Muscle layer of colon (tissue), 2 donors: ENCODE measurements around the gene DENND2C.

Experiments
- H3K27ac ChIP-seq: one replicate; pipeline ENCODE4 v1.7.0; 2013; ENCODE audit warnings: low read depth, mild to moderate bottlenecking, low read length, moderate library complexity
- H3K27me3 ChIP-seq, 2 donors: one replicate each; pipeline ENCODE4 v1.7.0; 2013; ENCODE audit warnings: low read length in 2 of 2, mild to moderate bottlenecking in 2 of 2; ENCODE audit not compliant: insufficient read depth in 2 of 2, control insufficient read depth in 1 of 2
- H3K36me3 ChIP-seq: one replicate; pipeline ENCODE4 v1.7.0; 2013; ENCODE audit warnings: mild to moderate bottlenecking, low read length; ENCODE audit not compliant: insufficient read depth
- H3K4me1 ChIP-seq: one replicate; pipeline ENCODE4 v1.7.0; 2013; ENCODE audit warnings: mild to moderate bottlenecking, low read length; ENCODE audit not compliant: insufficient read depth
- H3K4me3 ChIP-seq, 2 donors: one replicate each; pipeline ENCODE4 v1.7.0; 2013; ENCODE audit warnings: low read length in 2 of 2, low read depth in 1 of 2, mild to moderate bottlenecking in 1 of 2, moderate library complexity in 1 of 2
- H3K9ac ChIP-seq: one replicate; pipeline ENCODE4 v1.7.0; 2013; ENCODE audit warnings: low read length
- H3K9me3 ChIP-seq: one replicate; pipeline ENCODE4 v1.7.0; 2013; ENCODE audit warnings: mild to moderate bottlenecking, low read length
- donor health status: abdominal sarcoma.
- donor health status: Adenocarcinoma of cecum.

Gene DENND2C, protein sequence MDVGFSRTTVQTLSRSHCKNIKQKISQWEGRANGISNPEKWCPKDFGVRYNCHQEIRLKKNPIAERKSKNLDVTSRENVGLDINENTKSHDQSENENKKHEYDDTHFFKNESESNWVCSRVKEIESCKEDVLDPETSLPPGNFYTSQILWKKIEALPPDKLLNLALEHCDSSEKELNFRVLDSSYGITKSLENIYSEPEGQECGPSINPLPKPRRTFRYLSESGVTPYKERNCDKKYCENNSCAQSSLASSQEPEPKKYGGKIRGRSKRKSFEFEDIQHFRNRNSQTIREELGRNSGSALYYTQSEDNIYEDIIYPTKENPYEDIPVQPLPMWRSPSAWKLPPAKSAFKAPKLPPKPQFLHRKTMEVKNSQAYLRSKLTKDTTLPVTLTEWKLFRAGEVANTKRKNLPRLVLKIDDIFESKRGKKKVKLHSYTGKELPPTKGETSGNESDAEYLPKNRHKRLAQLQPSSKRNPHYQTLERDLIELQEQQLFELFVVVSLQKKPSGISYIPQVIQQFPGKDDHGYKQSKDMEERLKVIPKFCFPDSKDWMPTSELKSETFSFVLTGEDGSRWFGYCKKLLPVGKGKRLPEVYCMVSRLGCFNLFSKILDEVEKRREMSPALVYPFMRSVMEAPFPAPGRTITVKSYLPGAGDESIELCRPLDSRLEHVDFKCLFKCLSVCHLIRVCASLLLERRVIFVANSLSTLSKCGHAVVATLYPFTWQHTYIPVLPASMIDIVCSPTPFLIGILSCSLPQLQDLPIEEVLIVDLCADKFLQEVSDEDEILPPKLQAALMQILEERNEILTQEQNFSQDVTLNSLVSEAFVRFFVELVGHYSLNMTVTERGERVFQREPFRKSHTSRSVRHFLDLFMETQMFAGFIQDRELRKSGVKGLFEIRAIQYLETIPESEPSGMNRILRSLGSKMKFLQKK

DNA sequence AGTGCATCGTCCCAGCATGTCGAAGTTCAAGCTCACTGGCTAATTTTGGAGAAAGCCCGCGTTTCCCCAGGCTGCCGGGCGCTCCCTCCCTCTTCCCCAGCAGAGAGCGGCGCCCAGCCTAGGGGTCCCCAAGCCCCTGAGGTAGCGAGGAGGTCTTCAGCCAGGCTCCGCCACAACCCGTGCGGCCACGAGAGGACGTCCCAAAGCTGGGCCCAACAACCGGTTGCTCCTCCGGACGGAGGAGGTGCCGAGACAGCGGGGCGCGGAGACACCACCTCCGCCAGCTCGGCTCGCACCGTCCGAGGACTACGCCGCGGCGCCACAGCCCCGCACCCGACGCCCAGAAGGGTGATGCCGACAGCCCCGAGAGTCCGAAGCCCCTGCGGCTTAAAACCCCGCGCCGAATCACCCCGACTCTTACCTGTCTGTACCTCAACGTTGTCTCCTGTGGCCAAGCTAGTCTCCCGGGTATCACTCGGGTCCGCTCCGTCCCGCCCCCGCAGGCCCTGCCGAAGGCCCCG is at the start of gene DENND2C:
Gene DENND2C (minus strand): TSS at position 488 of the 521 bp plus-strand sequence. CDS start 44,065 bp downstream, outside the sequence.
- Histone ChIP-seq H3K9ac (peak within 1 kb of the TSS; percentile 73), H3K27me3 (no peaks in the 10 kb centered on the region), H3K27ac (peak within 1 kb of the TSS; percentile 73), H3K9me3 (no peaks in the 10 kb centered on the region), H3K36me3 (no peaks in the 10 kb centered on the region), H3K4me1 (no peaks in the 10 kb centered on the region), H3K4me3 (peak within 1 kb of the TSS; percentile 78 to 86)

DNA sequence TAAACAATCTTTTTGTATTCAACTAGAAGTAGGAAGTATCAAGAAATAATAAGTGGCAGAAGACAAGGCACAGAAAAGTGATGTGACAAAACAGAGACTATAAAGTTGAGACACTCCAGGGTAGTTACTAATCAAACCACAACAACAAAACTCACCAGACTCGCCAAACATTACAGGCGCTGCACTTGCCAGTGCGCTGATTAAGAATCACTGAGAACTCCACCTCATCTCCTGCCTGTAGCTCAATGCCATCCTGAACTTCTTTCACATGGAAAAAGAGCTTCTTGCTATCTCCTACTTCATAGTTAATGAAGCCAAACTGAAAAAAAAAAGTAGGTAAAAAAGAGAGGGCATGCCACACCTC is 49.6 kb upstream of the DENND2C start:
- no peak overlapping the region for H3K9ac ChIP-seq
- H3K9me3 ChIP-seq = no peaks in the 10 kb centered on the region
- H3K27ac ChIP-seq = no peak overlapping the region
- peaks cover 18% of the 10 kb centered on the region for H3K4me1 ChIP-seq
- no peaks in the 10 kb centered on the region for H3K27me3 ChIP-seq
- no peak overlapping the region for H3K4me3 ChIP-seq
- peaks cover 63% of the 10 kb centered on the region for H3K36me3 ChIP-seq

DNA sequence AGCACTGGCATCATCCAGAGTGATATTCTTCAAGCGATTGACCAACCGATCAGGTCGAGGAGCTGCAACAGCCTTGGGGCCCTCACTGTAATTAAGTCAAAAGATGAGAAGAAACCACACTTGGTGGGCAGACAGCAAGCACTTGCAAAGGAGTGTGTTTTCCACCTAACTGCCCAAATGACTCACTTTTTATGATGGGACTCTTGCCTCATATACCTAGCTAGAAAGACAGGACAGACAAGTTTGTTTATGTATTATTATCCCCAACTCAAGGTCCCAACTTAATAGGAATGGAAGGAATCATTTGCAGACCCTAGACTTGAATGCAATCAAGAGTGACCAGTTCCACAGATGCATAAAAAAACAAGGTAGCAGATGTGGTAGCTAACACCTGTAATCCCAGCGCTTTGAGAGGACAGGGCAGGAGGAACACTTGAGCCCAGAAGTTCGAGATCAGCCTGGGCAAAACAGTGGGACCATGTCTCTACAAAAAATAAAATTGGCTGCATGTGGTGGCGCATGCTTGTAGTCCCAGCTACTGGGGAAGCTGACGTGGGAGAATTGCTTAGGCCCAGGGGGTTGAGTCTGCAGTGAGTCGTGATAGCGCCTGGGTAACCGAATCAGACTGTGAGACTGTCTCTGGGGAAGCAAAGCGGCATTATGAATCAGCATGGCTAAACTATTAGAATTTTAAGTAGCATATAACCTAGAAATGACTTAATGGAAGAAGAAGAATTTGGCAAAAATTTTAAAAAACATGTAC is 49.0 kb upstream of the DENND2C start:
- H3K4me1 ChIP-seq = peaks cover 16% of the 10 kb centered on the region

DNA sequence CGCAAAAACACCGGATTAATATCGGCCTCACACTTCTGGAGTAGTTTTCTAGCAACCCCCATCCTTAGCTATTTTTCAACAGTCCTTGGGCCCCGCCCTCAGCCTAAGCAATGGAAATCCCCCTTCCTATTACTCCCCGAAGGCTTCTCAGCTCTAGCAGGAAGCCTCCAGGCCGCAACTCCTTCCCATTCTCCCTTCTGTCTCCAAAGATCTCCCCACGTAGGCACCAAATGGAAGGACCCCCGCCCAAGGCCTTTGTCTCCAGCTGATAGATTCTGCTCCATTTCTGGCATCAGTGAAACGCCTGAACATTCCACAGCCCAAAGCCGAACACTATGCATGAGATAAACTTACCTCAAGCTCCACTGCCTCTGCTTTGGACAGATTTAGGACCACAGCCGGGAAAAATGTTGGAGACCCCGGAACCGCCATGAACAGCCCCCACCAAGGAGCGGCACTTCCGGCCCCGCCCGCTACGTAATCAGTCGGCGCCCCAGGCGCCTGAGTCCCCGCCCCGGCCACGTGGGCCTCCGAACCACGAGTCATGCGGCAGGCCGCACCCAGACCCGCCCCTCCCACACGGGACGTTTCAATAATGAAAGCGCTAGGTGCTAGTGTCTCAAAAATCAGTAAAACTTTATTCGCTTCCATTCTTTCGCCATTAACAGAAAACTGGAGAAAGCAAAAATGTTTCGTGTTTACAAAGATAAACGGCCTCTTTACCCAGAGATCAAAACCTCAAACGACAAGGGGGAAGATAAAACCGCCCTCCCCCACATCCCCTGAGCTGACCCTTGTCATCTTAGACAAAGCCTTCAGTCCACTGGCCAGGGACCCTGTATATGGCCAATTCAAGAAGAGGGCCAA is 46.7 kb upstream of the DENND2C start, which contains the start of gene NRAS:
Gene NRAS (minus strand): TSS at position 468 of the 867 bp plus-strand sequence. CDS start 611 bp downstream, outside the sequence.
- Histone ChIP-seq H3K9ac (peak within 1 kb of the TSS; percentile 99), H3K27ac (peak within 1 kb of the TSS; percentile 93), H3K4me3 (peak within 1 kb of the TSS; percentile 93 to 99), H3K27me3 (no peaks in the 10 kb centered on the region), H3K36me3 (peaks cover 61% of the 10 kb centered on the region), H3K4me1 (peaks cover 12% of the 10 kb centered on the region), H3K9me3 (no peaks in the 10 kb centered on the region)

More for the DNA sequence above, 49.0 kb upstream of the DENND2C start:
- H3K27ac ChIP-seq = no peak overlapping the region
- no peak overlapping the region for H3K4me3 ChIP-seq
- no peaks in the 10 kb centered on the region for H3K27me3 ChIP-seq
- no peaks in the 10 kb centered on the region for H3K9me3 ChIP-seq
- peaks cover 60% of the 10 kb centered on the region for H3K36me3 ChIP-seq
- H3K9ac ChIP-seq = no peak overlapping the region

DNA sequence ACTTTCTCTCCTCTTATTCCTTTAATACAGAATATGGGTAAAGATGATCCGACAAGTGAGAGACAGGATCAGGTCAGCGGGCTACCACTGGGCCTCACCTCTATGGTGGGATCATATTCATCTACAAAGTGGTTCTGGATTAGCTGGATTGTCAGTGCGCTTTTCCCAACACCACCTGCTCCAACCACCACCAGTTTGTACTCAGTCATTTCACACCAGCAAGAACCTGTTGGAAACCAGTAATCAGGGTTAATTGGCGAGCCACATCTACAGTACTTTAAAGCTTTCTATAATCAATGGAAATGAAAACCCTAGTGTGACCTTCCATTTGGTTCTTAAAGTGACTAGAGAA is 46.1 kb upstream of the DENND2C start:
- Histone ChIP-seq H3K27me3 (no peaks in the 10 kb centered on the region), H3K9me3 (no peaks in the 10 kb centered on the region), H3K36me3 (peaks cover 60% of the 10 kb centered on the region), H3K27ac (peak overlapping the region; percentile 93), H3K4me1 (peaks cover 12% of the 10 kb centered on the region), H3K9ac (peak overlapping the region; percentile 99), H3K4me3 (peak overlapping the region; percentile 93 to 99)

DNA sequence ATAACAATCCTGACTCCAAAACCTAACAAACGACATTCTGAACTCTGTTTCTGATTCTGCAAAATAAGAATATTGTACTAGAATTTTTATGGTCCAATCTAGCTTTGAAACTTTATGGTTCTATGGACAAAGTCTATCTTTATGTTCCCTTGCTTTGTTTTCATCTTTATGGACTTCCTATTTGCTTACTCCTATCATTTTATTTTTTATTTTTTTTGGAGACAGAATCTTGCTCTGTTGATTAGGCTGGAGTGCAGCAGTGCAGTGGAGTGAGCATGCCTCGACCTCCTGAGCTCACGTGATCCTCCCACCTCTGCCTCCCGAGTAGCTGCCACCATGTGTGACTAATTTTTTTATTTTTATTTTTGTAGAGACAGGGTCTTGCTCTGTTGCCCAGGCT is 43.1 kb upstream of the DENND2C start:
- Histone ChIP-seq H3K4me1 (peaks cover 12% of the 10 kb centered on the region), H3K27me3 (no peaks in the 10 kb centered on the region), H3K9me3 (no peaks in the 10 kb centered on the region), H3K4me3 (no peak overlapping the region), H3K27ac (no peak overlapping the region), H3K9ac (no peak overlapping the region), H3K36me3 (peaks cover 49% of the 10 kb centered on the region)

DNA sequence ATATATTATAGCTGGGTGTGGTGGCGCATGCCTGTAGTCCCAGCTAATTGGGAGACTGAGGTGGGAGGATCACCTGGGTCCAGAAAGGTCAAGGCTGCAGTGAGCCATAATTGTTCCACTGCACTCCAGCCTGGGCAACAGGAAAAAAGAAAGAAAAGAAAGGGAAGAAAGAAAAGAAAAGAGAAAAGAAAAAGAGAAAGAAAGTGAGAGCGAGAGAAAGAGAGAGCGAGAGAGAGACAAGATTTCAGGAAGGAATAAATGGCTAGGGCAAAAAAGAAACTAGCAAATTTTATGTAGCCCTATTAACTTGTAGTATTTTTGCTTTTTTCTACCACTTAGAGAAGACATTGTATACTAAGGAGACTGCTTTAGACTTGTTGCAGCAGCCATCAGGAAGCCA is 40.5 kb upstream of the DENND2C start:
- Histone ChIP-seq H3K4me1 (peaks cover 4% of the 10 kb centered on the region), H3K27me3 (no peaks in the 10 kb centered on the region), H3K36me3 (peaks cover 61% of the 10 kb centered on the region), H3K9me3 (no peaks in the 10 kb centered on the region), H3K27ac (no peak overlapping the region), H3K4me3 (no peak overlapping the region), H3K9ac (no peak overlapping the region)

DNA sequence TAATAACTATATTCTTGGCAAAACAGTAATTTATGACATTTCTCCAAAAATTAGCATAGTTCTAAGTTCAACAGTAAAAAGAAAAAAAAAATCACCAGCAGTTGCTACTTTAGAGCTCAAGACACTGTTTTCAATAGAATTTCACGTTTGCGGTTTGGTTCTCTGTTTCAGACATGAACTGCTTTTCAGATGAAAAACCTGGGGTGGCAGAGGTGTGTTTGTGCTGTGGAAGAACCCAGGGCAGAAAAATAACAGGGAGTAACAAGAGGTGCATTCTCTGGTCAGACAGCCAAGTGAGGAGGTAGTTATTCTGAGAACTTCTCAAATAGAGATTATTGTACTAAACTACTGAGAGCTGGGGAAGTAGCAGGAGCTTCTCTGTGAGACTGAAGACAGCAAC is 37.8 kb upstream of the DENND2C start:
- Histone ChIP-seq H3K4me3 (no peak overlapping the region), H3K4me1 (no peaks in the 10 kb centered on the region), H3K9me3 (no peaks in the 10 kb centered on the region), H3K27me3 (no peaks in the 10 kb centered on the region), H3K9ac (no peak overlapping the region), H3K27ac (no peak overlapping the region), H3K36me3 (peaks cover 49% of the 10 kb centered on the region)

DNA sequence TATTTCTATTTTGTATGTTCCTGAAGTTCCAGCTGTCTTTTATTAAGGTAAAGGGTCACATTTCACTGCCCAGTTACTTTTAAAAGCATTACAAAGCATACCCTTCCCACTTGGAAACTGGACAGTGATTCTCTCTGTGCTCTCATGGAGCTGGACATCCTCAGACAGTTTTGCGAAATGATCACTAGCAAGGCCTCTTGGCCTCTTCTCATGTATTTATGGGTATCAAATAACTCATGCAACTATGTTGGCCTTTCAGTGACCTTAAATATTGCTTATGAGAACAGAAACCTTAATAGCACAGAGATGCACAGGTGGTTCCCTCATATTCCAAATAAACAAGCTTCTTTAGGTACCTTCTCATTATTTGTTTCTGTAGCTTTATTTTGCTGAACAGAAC is 33.4 kb upstream of the DENND2C start:
- Histone ChIP-seq H3K27ac (no peak overlapping the region), H3K9me3 (no peaks in the 10 kb centered on the region), H3K4me3 (no peak overlapping the region), H3K36me3 (peaks cover 19% of the 10 kb centered on the region), H3K9ac (no peak overlapping the region), H3K27me3 (no peaks in the 10 kb centered on the region), H3K4me1 (no peaks in the 10 kb centered on the region)

DNA sequence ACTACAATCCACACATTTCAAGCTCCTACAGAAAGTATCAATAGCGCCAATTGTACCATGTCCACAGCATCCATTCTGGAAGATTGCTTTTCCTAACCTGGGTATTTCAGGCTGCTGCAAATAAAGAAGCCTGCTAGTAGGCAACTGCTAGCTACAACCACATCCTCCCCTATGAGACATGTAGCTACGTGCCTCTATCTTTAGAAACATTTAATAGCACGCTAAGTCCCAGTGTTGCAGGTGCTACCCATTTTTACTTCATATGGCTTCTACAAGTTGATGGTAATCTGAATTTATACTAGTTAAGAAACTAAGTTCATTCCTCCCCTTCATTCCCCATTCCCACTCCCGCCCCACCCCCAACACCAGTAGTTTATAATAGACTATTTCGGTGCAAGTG is 32.9 kb upstream of the DENND2C start:
- Histone ChIP-seq H3K27ac (no peak overlapping the region), H3K4me1 (no peaks in the 10 kb centered on the region), H3K27me3 (no peaks in the 10 kb centered on the region), H3K9ac (no peak overlapping the region), H3K36me3 (peaks cover 16% of the 10 kb centered on the region), H3K4me3 (no peak overlapping the region), H3K9me3 (no peaks in the 10 kb centered on the region)
